Fibroblast of pulmonary artery (primary cell): Measurements from ENCODE around the gene PAX4.

ENCODE experiments used
- DNase-seq: peaks from one replicate; pipeline ENCODE4 v3.0.0-alpha.2; 2010; ENCODE audit warnings: low read depth
- H3K4me3 ChIP-seq: replicated peaks from 2 replicates; pipeline ENCODE4 v1.5.1; 2011; ENCODE audit warnings: low read depth, mild to moderate bottlenecking, control low read depth, low read length, moderate library complexity
- TF ChIP-seq, protein P1 (sequence below): IDR thresholded peaks from 2 replicates; pipeline ENCODE4 v1.5.1; 2011; ENCODE audit warnings: mild to moderate bottlenecking, control low read depth, low read length, inconsistent platforms; ENCODE audit errors: missing control alignments

PAX4 gene

DNA sequence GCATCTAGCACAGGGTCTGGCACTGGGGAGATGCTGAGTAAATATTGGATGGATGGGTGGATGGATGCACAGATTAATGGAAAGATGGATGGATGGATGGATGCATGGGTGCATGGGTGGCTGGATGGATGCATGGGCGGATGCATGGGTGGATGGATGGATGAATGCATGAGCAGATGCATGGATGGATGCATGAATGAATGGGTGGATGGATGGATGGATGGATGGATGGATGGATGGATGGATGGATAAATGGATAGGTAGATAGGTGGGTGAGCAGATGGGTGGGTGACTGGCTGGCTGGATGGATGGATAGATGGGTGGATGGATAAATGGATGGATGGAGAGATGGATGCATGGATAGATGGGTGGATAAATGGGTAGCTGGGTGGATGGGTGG, 5.7 kb downstream of the PAX4 start:
- no peak overlapping the region for H3K4me3 ChIP-seq
- DNase-seq, result no peak
- TF ChIP-seq, protein P1, sequence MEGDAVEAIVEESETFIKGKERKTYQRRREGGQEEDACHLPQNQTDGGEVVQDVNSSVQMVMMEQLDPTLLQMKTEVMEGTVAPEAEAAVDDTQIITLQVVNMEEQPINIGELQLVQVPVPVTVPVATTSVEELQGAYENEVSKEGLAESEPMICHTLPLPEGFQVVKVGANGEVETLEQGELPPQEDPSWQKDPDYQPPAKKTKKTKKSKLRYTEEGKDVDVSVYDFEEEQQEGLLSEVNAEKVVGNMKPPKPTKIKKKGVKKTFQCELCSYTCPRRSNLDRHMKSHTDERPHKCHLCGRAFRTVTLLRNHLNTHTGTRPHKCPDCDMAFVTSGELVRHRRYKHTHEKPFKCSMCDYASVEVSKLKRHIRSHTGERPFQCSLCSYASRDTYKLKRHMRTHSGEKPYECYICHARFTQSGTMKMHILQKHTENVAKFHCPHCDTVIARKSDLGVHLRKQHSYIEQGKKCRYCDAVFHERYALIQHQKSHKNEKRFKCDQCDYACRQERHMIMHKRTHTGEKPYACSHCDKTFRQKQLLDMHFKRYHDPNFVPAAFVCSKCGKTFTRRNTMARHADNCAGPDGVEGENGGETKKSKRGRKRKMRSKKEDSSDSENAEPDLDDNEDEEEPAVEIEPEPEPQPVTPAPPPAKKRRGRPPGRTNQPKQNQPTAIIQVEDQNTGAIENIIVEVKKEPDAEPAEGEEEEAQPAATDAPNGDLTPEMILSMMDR, result no peak

DNA sequence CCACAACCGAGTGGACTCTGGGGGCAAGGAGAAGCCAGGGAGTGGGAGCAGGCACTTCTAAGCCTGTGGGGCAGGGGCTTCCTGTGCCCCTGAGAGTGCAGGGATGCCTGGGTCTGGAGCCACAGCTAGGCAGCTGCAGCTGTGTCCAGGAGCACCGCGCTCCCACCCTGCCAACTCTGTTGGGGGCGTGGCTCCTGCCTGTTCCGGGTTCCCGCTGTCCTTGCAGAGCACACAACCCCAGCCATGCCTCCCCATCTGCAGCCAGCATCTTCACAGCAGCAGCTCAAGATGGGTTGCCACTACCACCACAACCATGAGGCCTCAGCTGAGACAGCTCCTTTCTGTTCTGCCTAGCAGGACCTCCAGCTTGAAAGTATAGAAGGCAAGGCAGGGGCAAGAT, 8.6 kb downstream of the PAX4 start:
- TF ChIP-seq, protein P1, result no peak
- no peak for DNase-seq
- no peak overlapping the region for H3K4me3 ChIP-seq

DNA sequence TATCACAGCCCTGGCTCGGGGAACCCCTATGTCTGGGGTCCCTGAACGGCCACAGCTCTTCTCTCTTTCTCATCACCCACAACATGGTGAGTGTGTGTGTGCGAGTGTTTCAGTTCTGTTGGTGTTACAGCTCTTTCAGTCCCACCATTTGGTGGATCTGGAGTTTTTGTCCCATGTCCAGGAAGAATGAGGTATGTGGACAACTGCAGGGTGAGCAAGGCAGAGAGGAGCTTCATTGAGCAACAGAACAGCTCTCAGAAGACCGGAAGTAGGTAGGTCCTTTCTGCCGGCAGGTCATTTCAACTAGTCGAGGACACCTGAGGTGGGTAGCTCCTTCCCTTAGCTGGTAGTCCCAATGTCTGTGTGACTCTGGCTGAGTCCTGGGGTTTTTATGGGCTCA, 9.5 kb downstream of the PAX4 start:
- no peak for DNase-seq
- TF ChIP-seq, protein P1, result no peak
- no peak overlapping the region for H3K4me3 ChIP-seq

DNA sequence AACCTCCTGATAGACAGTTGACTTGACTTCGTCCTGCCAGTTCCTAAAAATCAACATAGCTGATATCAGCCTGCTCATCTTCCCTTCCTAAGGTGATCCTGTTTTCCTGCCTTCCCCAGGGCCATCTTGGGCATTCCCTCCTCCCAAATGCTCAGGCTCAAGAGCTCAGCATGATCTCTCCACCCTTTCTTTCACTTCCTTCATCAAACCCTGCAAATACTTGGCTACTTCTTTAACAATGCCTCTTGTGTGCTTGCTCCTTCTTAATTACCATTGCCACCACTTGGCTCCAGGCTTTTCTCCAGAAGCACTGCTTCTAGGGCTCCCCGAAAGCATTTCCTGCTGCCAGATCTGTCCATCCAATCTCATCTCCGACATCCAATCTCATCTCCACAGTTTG, 17.1 kb downstream of the PAX4 start:
- no peak overlapping the region for H3K4me3 ChIP-seq
- TF ChIP-seq, protein P1, result no peak
- DNase-seq, result no peak

DNA sequence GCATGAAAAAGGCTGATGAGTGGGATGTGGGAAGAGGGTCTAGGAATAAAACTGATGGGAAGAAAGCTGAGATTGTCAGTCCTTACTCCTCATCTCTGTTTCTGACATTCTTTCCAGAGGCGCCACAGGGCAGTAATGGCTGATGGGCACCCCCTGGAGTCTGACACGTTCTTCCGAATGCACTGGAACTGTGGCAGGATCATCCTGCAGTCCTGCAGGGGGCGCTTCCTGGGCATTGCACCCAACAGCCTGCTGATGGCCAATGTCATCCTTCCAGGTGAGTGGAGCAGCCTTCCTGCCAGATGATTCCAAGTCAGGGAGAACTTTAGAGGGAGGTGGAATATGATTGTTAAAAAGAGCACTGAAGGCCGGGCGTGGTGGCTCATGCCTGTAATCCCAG, 19.6 kb downstream of the PAX4 start:
- no peak for DNase-seq
- TF ChIP-seq, protein P1, result peak; percentile 44
- H3K4me3 ChIP-seq, result no peak overlapping the region

DNA sequence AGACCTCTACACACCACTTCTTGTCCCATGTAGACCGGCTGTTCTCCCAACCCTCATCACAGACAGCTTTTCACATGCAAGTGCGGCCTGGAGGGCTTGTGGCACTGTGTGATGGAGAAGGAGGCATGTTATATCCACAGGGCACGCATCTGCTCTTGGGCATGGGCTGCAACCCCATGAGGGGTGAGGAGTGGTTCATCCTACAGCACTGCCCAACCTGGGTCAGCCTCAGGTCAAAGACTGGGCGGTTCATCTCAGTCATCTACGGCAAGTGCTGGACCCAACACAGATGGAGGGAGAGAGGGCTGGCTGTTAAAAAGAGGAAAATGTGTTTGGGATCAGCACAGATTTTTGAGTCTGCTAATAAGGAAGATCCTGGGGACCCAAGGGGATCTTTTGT, 22.2 kb downstream of the PAX4 start:
- TF ChIP-seq, protein P1, result no peak
- no peak for DNase-seq
- H3K4me3 ChIP-seq, result no peak overlapping the region

DNA sequence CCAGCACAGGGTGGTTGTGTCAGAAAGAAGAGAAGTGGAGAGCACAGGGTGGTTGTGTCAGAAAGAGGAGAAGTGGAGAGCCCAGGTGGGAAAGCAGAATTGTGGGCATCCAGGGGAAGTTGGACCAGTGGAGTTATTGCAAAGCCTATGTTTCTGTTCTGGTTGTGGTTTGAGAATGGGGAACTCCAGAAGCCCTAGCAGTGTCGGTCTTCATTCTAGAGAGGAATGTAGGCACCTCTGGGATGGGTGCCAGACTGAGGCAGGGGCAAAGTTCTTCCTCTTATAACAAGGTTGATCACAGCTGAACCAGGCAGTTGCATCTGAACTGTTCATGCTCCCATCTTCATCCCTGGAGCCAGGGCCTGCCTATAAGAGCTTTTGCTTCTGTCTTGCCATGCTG, 23.5 kb downstream of the PAX4 start:
- DNase-seq, result no peak
- TF ChIP-seq, protein P1, result no peak

More for the DNA sequence above, 23.5 kb downstream of the PAX4 start:
- H3K4me3 ChIP-seq, result no peak overlapping the region
